RWPE1 (cell line): ENCODE measurements around the gene TCF4.
A peak's percentile ranks its signal among the peaks of the same experiment; 100 is the strongest.

ENCODE experiments used
- CTCF ChIA-PET: fragments of 350-600 bp; sonication (Branson Sonifier 250); formaldehyde crosslinking; extraction: SDS; loops from one replicate; lab custom pipeline; 2021; lab: Yijun Ruan, JAX
- POLR2A ChIA-PET: fragments of 400-600 bp; formaldehyde crosslinking; extraction: SDS; loops from one replicate; lab custom pipeline; 2020; ENCODE audit warnings: antibody characterized with exemption; ENCODE audit not compliant: low non-redundant PET; lab: Yijun Ruan, JAX
- DNase-seq: peaks from one replicate; pipeline ENCODE4 v3.0.0; 2012; ENCODE audit warnings: low spot score
- H3K27ac ChIP-seq: fragments of 450-650 bp; 2 replicates; pipeline ENCODE4 v1.5.1; 2017
- TF ChIP-seq, protein P1 (sequence below): fragments of 450-650 bp; conservative IDR thresholded peaks from 2 replicates; pipeline ENCODE4 v1.5.1; 2017; ENCODE audit warnings: low read depth, mild to moderate bottlenecking

The TCF4 gene

DNA sequence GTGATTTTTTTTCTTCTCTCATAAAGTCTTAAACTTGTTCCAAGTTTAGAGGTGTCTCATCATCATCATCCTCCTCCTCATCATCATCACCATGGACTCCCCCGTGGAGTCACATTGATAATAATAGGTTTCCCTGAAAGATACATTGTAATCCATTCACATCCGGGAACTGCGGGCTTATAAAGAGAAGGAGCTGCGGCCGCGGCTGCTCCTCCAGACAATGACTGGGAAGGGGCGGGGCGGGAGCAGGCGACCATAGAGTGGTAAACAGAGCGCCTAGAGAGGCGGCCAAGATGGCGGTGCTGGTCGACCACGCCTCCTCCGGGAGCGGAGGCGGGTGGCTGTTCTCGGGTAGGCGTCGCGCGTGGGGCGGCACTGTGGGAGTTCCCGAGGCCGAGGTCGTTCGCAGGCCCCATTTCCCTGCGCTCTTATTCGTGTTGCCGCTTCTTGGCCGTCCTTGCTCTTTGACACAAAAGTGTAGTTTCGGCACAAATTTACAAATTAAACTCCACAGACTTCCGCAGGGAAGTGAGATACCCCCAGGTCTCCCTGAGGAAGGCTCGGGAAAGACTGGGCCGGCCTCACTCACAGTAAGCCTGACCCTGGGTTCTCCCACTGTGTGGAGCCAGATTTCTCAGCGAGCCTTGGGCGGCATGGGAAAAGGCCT lies 1.8 kb upstream of the TCF4 start:
- TF ChIP-seq, protein P1, sequence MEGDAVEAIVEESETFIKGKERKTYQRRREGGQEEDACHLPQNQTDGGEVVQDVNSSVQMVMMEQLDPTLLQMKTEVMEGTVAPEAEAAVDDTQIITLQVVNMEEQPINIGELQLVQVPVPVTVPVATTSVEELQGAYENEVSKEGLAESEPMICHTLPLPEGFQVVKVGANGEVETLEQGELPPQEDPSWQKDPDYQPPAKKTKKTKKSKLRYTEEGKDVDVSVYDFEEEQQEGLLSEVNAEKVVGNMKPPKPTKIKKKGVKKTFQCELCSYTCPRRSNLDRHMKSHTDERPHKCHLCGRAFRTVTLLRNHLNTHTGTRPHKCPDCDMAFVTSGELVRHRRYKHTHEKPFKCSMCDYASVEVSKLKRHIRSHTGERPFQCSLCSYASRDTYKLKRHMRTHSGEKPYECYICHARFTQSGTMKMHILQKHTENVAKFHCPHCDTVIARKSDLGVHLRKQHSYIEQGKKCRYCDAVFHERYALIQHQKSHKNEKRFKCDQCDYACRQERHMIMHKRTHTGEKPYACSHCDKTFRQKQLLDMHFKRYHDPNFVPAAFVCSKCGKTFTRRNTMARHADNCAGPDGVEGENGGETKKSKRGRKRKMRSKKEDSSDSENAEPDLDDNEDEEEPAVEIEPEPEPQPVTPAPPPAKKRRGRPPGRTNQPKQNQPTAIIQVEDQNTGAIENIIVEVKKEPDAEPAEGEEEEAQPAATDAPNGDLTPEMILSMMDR = no peak
- peak overlapping the region; percentile 74 for H3K27ac ChIP-seq
- peak; percentile 76 for DNase-seq
- CTCF ChIA-PET = no interaction called here
- POLR2A ChIA-PET = no interaction called here

DNA sequence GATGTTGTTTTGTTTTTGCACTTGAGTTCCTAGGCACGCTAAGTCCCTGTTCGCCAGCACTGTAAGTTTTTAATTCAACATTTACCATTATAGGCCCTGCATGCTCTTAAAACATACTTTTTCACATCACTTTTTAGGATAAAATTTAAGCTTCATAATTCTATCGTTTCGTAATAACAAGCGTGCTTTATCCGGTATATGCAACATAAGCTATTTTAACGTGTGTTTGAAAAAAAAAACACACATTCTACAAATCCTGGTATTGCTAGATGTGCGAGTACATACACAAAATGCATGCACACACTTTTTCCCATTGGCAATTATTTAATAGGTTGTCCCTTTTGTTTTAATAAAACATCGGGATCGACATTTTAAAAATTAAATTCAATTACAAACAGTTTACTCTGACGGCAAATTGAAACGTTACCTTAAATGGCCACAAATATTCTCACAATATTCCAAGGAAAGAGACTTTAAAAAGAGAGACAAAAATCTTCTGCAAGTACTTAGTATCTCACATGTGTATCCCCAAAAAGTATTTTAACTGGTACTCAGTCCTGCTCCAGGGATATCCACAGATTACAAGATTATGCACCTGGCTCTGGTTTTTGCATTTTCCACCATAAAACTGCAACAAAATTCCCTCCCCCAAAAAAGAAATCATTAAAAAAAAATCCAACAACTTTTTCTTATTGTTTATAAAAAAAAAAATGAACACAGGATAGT lies 1.0 kb upstream of the TCF4 start:
- POLR2A ChIA-PET = interaction anchor here (0.7 kb wide), 1 partner anchor 32 kb away, joined by 3 read pairs; no protein-coding TSS in a partner anchor
- CTCF ChIA-PET = no interaction called here
- TF ChIP-seq, protein P1 = no peak
- DNase-seq = no peak
- no peak overlapping the region for H3K27ac ChIP-seq

GRCh38 chr18:55587418-55588110 lies 428 bp downstream of the TCF4 start:
- peak overlapping the region; percentile 91 for H3K27ac ChIP-seq
- TF ChIP-seq, protein P1 = no peak
- ChIA-PET CTCF (interaction anchor here (0.5 kb wide), 1 partner anchor 989 kb away, joined by 4 read pairs; no protein-coding TSS in a partner anchor), POLR2A (no interaction called here)
- no peak for DNase-seq

- ChIA-PET CTCF (interaction anchor here (0.6 kb wide), 1 partner anchor 335 kb away, joined by 3 read pairs; no protein-coding TSS in a partner anchor), POLR2A (no interaction called here)
- peak overlapping the region; percentile 48; the same call in 1 of the 2 replicates for H3K27ac ChIP-seq
- TF ChIP-seq, protein P1 = no peak
- DNase-seq = no peak
These were observed 2.0 kb downstream of the TCF4 start for GRCh38 chr18:55585920-55586561.

DNA sequence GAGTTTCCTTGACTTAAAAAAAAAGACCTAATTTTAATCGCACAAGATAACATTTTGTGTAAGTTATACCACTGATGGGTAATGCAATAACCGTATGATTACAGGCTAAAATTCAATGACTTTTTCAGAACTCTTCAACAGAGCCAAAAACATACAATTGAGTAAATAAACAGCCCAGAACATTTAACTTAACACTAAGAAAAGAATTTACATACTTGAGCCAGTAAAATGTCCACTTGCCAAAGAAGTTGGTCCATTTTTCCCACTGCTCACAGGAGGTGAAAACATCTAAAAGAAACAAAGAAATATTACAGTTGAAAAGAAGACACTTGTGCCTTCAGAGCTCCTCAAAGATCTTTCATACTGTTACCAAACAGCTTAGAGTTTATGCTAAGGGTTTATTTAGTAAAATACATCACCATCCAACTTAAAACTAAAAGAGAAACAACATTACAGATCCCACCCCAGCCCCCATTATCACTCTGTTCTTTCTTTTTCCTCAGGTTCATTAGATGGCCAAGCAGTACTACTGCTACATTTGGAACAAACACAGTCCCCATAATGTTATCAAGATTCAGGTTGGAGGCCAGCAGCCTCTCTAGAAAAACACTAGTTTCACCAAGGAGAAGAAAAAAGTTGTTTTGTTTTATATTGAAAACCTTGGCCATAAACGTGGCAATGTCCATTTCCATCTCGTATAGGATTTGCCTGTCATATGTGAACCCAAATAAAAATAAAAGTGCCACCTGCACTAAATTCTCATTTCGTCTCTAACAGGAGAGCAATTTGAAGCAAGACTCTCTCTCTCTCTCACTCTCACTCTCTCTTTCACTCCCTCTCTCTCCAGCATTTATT lies 2.7 kb downstream of the TCF4 start:
- DNase-seq = no peak
- no peak overlapping the region for H3K27ac ChIP-seq
- TF ChIP-seq, protein P1 = no peak
- POLR2A ChIA-PET = no interaction called here
- CTCF ChIA-PET = no interaction called here
